Tongue (tissue), 2 donors: ENCODE data around the gene QPRT. TPM values are rescaled to one million over a fixed set of nuclear protein-coding genes. Genes with fewer than 3 reads are reported as not detected.
"Not testable (repeated sequence)": the region's sequence is repeated elsewhere in the genome, so short reads cannot be mapped to it uniquely, and the experiment has no call there.

Experiments
- DNase-seq: peaks from one replicate; pipeline ENCODE4 v3.0.0-alpha.2; 2015
- total RNA-seq: library from RNA; depleted of rRNA; stranded (reverse); fragments of >200 nt; gene quantifications from one replicate; pipeline ENCODE4 v1.2.3, GENCODE V29; 2014

QPRT gene
- total RNA-seq, 1 donor from 2014 or later: 24.9 TPM

DNA sequence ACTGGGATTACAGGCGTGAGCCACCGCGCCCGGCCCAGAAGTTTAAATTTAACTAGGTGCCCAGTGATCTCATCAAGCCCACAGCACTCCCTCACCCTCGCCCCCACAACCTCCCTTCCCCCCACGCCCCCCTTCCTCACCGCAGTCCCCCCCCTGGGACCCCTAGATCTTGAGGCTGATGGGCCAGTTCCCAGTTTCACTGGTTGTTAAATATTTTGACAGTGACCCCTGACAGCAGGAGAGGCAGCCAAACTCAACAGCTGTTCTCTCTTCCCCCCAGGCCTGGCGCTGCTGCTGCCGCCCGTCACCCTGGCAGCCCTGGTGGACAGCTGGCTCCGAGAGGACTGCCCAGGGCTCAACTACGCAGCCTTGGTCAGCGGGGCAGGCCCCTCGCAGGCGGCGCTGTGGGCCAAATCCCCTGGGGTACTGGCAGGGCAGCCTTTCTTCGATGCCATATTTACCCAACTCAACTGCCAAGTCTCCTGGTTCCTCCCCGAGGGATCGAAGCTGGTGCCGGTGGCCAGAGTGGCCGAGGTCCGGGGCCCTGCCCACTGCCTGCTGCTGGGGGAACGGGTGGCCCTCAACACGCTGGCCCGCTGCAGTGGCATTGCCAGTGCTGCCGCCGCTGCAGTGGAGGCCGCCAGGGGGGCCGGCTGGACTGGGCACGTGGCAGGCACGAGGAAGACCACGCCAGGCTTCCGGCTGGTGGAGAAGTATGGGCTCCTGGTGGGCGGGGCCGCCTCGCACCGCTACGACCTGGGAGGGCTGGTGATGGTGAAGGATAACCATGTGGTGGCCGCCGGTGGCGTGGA is 15.6 kb downstream of the QPRT start:
- peak; percentile 93 for DNase-seq

DNA sequence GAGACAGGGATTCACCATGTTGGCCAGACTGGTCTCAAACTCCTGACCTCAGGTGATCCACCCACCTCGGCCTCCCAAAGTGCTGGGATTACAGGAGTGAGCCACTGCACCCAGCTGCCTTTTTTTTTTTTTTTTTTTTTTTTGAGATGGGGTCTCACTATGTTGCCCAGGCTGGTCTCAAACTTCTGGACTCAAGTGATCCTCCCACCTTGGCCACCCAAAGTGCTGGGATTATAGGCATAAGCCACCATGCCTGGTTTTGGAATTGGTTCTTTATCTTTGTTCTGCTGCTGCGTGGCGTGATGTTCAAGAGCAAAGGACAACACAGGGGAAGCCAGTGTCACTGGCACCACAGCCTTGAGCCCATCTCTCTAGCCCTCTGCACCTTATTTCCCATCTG is 16.7 kb downstream of the QPRT start:
- DNase-seq: not testable (repeated sequence)

DNA sequence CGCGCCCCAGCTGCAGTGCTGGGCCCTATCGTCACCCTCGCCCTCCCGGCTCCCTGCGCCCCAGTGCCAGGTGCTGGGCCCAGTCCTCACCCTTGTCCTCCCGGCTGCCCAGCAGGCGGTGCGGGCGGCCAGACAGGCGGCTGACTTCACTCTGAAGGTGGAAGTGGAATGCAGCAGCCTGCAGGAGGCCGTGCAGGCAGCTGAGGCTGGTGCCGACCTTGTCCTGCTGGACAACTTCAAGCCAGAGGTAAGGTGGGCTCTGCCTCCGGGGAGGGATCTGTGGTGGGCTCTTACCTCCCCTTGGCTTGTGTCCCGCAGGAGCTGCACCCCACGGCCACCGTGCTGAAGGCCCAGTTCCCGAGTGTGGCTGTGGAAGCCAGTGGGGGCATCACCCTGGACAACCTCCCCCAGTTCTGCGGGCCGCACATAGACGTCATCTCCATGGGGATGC is 17.9 kb downstream of the QPRT start:
- DNase-seq: no peak

DNA sequence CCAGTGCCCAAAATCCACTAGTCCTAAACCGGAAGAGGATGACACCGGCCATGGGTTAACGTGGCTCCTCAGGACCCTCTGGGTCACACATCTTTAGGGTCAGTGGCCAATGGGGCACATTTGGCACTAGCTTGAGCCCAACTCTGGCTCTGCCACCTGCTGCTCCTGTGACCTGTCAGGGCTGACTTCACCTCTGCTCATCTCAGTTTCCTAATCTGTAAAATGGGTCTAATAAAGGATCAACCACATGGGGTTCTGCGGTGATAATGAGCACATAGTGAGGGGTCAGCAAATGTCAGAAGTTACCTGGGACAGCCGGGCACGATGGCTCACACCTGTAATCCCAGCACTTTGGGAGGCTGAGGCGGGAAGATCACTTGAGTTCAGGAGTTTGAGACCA is 18.4 kb downstream of the QPRT start:
- DNase-seq: no peak

DNA sequence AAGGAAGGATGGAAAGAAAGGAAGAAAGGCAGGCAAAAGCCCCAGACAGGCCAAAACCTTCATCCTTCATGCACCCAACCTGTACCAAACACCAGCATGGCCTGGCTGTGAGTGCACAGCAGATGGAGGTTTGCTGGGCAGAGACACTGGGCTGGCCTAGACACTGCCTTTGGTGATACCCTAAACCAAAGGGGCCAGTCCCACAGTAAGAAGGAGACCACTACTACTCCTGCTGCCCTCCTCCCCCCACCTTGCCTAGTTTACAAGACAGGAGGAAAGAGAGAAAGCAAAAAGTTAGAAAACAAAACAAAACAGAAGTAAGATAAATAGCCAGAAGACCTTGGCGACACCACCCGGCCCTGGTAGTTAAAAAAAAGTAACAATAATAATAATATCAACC is 19.1 kb downstream of the QPRT start:
- no peak for DNase-seq

DNA sequence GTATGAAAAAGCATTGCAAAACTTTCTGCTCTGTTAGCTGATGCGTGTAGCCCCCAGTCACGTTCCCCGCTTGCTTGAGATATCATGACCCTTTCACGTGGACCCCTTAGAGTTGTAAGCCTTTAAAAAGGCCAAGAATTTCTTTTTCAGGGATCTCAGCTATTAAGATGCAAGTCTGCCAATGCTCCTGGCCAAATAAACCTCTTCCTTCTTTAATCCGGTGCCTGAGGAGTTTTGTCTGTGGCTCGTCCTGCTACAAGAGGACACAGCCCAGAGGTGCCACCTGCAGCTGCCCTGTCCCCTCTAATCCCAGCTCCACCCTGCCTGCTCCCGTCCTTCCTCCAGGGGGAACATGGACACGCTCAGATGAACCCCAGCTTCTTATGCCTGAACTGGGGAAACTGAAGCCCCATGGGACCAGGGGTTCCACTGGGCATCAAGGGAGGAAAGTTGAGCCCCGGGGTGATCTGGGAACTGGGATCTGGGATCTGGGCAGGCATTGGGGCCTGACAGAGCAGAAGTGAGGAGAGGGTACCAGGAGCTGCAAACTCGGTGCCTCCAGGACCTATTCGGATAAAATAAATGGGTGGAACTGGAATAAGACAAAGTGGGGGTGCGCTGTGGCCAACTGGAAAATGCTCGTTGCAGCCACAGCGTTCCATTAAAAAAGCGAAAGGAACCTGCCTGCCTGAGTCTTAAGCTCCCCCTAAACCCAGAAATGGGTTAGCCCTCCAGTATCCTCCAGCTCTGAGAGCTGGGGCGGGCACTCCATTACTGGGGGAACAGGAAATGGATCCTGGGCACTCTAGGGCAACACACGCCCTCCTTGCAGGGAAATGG is 19.7 kb downstream of the QPRT start:
- no peak for DNase-seq

GRCh38 chr16:29699324-29700219 is 20.6 kb downstream of the QPRT start:
- no peak for DNase-seq

DNA sequence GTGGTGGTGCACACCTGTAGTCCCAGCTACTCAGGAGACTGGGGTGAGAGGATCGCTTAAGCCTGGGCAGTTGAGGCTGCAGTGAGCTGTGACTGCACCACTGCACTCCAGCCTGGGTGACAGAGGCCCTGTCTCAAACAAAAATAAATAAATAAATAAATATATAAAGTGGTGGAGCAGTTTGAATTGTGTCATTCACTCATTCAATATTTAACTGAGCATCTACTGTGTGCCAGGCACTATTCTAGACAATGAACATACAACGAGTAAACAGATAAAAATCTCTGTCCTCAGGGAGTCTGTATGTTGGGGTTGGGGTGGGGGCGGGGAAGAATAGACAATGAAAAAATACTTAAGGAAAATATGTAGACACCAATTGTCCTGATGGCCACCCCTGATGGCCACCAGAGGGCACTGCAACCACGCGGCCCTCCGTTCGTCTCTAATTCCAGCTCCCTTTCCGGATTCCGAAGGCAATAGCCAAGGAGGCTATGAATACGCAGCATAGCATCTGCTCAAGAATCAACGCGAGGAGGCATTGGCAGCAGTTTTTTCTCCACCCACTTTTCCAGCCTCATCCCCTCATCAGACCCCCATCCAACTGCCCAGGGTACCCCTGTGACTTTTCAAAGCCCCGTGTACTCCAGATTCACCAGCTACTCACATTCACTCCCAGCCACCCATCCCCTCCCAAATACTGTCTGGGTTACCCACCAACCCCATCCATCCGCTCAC is 21.4 kb downstream of the QPRT start:
- DNase-seq: peak; percentile 89

GRCh38 chr16:29701214-29701555 is 22.2 kb downstream of the QPRT start:
- DNase-seq: no peak

DNA sequence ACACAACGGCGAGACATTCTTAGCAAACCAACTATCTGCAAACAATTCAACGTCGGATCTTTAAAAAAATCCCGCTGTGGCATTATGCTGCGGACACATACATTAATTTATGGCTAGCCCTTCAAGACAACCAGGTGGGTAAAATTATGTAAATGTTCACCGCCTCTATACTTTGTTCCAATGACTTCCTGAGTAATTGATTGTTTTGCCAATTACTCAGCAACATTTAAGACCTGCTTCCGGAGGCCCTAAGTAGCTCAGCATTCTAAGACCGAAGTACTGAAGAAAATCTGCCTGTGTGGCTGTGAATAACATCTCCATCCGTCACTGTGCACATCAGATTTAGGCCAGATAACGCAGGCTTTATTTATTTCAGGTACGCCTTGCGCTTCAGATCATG is 23.3 kb downstream of the QPRT start:
- no peak for DNase-seq

GRCh38 chr16:29705030-29705429 is 26.1 kb downstream of the QPRT start:
- no peak for DNase-seq

DNA sequence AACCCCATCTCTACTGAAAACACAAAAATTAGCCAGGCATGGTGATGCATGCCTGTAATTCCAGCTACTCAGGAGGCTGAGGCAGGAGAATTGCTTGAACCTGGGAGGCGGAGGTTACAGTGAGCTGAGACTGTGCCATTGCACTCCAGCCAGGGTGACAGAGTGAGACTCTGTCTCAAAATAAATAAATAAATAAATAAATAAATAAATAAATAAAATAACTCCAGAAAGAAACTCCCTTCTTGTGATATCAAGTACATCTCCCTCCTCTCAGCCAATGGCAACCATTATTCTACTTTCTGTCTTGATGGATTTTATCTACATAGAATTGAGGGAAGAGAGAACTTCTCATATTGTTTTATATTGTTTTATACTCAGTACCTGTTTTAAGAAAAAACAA is 28.2 kb downstream of the QPRT start:
- DNase-seq: not testable (repeated sequence)

DNA sequence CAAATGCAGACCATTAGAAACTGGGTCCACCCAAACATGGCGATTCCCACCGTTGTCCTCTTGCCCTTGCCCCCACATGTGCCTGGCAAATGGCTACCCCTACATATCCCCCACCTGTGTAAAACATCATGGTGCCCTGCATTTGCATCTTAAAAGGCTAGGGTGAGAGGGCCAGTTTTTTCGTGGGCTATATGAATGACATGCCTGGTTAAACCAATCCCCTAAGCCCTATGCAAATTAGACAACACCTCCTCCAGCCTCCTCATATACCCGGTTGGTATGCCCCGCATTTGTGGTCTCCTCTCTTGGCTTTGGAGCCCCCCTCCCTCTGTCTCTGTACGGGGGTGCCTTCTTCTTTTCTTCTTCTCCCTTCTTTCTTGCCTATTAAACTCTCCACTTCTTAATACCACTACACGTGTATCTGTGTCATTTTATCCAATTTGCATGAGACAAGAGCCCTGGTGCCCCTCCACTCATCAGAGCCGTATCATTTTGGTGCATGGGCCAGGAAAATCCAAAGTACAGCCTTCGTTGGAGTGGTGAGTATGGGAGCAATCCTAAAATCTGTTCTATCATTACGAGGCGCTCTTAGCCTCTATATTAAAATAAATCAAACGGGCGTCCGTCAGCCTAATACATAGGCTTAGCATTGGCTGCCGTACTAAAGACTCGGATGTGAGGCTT is 30.1 kb downstream of the QPRT start:
- DNase-seq: no peak

GRCh38 chr16:29709657-29710056 is 30.7 kb downstream of the QPRT start:
- DNase-seq: not testable (repeated sequence)

- DNase-seq: peak; percentile 79
These were observed 31.5 kb downstream of the QPRT start for GRCh38 chr16:29710227-29711219.

DNA sequence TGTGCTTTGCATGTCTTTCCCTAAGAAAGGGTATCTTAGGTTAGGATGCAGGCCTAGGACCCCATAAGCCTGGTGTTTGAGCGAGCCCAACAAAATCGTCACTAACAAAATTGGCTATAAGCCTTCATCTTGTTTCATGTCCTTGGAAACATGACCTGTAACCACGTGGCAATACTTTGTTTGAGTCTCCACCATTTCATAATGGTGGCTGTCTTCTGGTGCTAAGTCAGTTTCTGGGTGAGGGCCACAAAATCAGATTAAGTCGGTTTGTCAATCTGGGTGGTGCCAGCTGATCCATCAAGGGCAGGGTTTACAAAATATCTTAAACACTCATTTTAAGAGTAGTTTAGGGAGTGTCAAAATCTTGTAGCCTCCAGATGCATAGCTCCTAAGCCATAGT is 33.8 kb downstream of the QPRT start:
- DNase-seq: no peak

DNA sequence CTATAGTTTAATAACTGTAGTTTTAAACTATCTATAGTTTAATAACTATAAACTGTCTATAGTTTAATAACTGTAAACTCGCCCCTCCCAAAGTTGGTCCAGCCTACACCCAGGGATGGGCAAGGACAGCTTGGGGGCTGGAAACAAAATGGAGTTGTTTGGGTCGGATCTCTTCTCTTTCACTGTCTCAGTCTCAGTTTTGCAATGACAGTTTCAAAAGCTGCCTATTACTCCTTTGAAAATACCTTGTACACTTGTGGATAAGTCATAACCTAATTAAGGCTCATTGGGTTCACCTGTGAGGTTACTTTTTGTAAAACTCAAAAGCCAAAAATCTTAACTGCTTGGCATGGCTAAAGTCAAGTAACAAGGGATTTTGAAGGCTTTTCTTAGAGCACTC is 35.4 kb downstream of the QPRT start:
- DNase-seq: no peak

- no peak for DNase-seq
These were observed 36.0 kb downstream of the QPRT start for GRCh38 chr16:29714972-29715371.

DNA sequence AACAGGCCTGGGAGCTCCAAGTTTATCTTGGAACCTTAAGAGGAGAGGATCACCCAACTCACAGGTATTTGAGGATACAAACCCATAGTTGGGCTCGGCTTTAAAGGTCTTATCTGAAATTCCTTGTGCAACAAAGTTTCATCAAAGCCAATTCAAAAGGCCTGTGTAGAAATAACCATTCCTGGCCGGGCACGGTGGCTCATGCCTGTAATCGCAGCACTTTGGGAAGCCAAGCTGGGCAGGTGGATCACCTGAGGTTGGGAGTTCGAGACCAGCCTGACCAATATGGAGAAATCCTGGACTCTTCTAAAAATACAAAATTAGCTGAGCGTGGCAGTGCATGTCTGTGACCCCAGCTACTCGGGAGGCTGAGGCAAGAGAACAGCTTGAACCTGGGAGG is 38.1 kb downstream of the QPRT start:
- no peak for DNase-seq

GRCh38 chr16:29719063-29719462 is 40.1 kb downstream of the QPRT start:
- DNase-seq: no peak
